SKM-1 treated with dmso at 0.1 percent for 144 hours (cell line): ENCODE measurements around the gene ANKRD36B.
"Not testable (repeated sequence)": the region's sequence is repeated elsewhere in the genome, so short reads cannot be mapped to it uniquely, and the experiment has no call there.

Experiments
- DNase-seq: peaks from one replicate; lab custom pipeline; 2025; ENCODE audit not compliant: unreplicated experiment; lab: John Stamatoyannopoulos, UW

The ANKRD36B gene

DNA sequence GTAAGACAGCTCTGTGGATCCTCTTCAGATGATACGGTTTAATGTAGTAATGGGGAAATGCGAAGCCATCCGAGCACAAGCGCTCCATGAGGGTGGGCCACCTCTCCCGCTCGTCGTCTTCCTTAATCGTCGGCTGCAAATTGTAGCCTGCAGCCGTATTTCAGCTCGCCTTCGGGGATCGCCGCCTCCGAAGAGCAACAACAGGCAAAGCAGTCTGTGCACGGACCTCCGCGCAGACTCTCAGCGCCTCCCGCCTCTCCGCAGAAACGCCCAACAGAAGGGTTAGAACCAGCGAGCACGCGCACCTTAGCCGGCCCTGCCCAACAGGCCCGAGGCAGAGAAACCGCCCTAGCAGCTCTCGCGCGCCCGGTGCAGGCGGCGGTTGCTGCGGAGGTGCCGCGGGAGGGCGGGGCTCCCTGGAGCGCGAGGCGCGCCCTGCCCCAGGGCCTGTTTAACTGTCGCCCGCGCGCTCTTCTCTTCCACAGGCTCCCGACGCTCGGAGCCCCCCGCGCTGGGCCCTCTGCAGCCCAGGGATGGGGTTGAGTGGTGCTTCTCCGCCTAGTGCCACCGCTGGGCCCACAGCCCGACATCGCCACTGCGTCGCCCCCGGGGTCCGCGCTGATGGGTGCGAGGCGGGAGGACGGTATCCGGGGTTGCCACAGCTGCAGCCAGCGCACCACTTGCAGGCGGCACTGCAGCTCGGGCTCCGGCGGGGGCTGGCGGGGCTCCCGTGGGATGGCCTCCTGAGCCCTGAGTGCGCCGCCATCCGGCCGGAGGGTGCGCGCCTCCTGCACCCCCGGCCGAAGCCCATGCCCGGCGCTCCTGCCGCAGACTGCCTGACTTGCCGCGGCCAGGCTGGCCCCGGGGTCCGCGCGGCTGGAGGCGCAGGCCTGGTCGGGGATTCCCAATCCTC is at the start of gene ANKRD36B:
ANKRD36B (minus strand) TSS at position 280 of the 913 bp plus-strand sequence; CDS start at position 88, 192 bp downstream.
- not testable (repeated sequence) for DNase-seq

DNA sequence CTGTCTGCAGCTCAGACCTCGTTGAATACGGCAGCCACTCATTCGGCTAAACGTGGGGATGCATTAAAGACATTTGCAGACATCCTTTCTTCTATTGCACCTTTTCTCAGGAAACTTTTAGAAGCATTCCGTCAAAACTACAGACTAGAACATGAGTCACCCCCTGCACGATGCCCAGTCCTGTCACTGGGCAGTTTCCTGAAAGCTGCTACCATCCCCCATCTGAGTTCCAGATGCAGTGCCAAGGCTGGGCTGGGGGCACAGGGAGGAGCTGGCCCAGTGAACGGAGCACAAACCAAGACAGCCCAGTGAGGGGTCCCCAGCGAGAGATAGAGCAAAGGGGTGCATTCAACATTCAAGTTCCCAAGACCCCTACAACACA is 36.4 kb upstream of the ANKRD36B start:
- not testable (repeated sequence) for DNase-seq

DNA sequence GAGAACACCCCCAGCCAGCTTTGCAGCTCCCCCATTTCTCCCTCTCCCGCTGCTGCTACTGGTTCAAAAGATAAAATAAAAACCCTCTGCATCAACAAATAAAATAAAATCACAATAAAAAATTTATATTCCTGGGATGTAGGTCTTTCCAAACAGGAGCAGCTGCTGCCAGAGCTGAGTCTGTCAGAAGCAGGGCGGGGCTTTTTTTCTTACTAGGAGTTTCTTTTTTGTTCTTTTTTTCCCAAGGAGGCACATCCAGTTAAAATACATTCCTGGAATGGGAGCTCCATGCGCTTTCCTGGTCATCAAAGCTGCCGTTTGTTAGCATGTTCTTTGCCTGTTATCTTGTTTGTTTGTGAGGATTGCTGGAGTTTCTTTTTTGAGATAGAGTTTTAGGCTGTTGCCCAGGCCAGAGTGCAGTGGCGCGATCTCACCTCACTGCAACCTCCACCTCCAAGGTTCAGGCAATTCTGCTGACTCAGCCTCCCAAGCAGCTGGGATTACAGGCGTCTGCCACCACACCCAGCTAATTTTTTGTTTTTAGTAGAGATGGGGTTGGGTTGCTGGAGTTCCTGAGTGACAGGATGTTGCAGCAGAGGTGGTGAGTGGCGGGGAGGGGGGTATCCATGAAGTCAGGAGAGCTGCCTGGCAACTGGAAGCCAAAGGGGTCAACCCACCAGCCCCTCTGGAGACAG is 35.8 kb upstream of the ANKRD36B start:
- DNase-seq = not testable (repeated sequence)

DNA sequence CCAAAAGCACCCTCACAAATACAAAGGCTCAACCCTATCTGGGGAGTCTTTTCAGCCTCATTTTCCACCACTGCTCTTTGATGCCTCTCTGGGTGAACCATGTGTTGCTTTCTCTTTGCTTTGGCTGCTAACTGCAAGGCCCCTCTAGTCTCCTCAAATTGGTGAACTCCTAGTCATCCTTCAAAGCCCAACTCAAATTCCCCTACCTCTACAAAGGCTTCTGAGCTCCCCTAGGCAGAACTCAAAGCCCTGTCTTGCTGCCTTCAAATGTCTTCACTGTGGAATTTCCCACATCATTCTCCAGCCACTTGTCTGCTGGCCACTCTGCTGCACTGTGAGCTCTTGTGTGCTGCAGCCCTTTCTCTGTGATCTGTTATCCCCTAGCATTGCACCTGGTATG is 33.3 kb upstream of the ANKRD36B start:
- DNase-seq = not testable (repeated sequence)

DNA sequence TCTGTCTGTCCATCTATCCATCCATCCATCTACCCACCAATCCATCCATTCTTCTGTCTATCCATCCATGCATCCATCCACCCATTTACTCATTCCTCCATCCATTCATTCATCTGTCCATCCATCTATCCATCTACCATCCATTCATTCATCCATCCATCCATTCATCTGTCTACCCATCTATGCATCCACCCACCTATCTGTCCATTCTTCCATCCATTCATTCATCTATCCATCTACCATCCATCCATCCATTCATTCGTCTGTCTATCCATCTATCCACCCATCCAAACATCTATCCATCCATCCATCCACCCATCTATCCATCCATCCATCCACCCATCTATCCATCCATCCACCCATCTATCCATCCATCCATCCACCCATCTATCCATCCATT is 30.8 kb upstream of the ANKRD36B start:
- DNase-seq = not testable (repeated sequence)

DNA sequence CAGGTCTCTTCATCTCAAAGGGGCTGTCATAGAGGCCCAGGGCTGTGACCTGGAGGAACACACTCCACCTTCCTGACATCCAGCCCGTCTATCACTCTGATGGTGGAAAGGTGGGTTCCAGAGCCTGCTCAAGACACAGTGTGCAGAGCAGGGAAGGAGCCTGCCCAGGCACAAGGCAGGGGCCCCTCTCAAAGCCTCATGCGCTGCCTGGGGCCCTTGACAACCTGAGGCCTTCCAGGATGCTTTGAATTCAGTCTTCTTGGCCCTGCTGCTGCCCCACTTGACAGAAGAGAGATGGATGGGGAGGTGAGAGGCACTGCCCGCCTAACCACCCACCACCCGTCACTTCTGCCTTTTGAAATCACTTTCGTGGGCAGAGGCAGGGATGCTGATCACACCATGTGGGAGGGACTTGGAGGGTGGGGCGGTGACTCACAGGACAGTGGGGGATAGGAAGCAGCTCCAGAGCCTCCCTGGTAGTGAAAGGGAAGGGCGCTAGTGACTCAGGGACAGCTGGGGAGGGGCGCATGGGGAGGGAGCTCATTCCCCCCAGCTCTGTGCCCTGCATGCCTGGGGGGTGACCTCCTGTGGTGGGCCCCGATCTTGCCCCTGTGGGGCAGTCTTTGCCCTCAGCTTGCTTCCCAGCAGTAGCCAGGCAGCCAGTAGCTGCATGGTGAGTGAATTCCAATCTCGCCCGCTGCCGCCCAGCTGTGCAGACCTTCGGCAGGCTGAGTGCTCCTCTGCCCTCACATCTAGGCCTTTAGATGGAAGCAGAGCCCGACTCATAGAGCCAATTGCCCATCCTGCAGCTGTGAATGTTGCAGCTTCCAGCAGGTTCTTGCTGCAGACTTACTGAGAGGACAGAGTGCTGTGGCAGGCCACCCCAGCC is 29.5 kb upstream of the ANKRD36B start:
- DNase-seq = not testable (repeated sequence)

DNA sequence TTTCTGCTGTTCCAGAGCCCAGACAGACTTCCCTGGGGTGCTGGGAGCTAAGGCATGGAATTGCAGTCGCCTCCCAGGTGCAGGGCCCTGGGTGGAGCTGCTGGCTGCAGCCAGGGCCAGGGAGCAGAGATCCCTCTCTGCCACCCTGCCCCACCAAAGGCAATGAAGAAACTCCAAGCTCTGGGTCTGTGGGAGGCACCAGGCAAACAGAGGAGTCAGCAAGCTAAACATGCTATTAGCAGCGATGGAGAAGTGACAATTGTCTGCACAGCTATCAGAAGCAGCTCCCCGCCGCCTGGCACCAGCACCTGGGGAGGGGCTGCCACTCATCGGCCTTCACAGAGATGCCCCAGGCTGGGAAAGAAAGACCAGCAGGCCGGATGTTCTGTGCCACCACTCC is 28.2 kb upstream of the ANKRD36B start:
- DNase-seq = no peak

DNA sequence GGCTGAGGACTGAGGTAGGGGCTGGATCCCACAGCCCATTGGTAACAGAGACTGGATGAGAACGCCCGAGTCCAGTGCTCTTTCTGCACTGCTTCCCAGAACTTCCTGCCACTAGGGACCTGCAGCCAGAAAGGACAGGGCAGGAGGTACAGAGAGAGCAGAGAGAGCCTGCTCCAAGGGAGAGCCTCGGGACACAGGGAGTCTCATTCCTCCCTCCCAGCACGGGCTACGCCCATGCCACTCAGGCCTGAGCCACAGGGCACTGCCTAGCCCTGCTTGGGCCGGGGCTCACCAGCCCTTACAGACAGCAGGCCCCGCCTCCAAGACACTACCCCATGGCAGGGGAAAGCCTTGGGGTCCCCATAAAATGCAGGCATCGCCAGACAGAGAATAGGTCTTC is 26.1 kb upstream of the ANKRD36B start:
- DNase-seq = not testable (repeated sequence)

DNA sequence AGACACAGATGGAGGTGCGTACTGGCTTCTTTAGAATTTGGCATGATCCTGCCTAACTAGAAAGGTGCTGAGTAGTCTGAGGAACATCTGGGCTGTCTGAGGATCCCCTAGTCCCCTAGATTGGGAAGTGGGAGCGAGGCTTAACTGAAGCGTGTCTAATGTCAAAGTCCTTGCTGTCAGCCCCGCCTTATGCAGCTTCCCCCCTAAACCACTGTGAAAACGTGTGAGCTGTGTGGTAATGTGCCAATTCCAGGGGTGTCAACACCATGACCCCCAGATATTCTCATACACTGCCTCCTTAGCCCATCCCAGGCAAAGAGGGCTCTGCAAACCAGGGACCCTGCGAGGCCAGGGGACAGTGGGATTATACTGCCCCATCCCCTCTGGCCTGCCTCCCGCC is 22.2 kb upstream of the ANKRD36B start:
- not testable (repeated sequence) for DNase-seq

DNA sequence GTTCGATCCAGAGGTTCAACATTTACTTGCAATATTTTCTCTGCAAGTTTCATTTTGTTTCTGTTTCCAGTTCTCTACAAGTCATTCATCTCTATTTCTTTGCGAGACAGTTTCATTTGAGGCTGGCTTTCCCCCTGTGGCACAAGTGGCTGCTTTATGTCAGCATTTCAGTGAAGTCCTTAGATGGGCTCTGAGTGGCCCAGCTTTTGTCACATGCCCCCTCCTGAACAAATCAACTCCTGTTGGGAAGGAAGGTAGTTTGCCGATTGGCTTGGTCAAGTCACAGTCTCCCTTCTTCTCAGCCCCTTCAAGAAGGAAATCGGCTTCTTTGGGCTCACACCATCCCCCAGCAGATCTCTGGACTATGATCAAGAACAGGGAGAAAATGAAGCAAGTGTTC is 19.1 kb upstream of the ANKRD36B start:
- DNase-seq = not testable (repeated sequence)

DNA sequence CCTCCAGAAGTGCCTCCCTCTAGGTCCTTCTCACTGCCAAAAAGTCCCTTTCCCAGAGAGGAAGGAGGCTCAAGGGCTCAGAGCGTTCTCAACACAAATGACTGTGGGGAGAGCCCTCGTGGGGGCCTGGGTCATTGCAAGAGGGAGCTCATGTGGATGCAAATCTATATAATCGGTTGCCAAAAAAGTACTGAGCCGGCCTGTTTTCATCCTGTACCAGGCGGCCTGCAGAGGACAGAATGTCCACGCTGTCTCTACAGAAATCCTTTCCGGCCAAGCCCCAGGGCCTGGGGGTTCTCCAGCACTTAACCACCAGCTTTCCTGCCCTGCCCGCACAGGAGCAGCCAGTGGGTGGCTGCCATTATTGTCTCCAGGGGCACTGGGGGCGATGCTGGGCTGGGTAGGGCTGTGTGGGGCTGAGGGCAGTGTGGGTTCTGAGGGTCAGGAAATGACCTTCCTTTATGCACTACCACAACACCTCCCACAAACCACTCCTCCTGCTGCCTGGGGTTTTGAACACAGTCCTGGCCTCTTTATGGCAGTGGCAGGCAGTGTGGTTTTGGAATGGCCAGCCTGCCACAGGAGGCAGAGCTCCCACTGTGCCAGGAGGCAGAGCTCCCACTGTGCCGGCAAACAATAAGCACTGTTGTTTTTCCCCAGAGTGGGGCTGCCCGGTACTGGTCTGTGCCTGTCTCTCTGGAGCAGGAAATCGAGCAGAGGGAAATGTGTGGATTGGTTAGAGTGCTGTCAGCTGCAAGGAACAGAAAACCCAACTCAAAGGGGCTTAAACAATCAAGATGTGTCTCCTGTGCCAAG is 16.1 kb upstream of the ANKRD36B start:
- DNase-seq = not testable (repeated sequence)

DNA sequence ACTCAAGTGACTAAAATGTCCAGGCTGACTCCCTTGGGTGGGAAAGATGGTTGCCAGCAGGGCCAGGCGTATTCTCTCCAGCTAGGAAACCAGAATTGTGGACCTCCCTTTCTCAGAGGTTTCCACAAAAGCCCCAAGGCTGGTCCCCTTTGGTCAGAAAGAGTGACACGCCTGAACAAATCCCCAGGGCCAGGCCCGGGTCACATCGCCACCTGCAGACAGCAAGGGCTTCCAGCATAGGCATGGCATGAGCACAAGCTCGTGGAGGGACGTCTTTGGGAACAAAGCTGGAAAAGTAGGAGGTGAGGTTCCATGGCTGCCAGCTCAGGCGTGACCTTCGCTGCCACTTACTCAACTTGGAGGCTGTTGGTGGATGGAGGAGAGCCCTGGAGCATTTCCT is 15.4 kb upstream of the ANKRD36B start:
- DNase-seq = not testable (repeated sequence)

DNA sequence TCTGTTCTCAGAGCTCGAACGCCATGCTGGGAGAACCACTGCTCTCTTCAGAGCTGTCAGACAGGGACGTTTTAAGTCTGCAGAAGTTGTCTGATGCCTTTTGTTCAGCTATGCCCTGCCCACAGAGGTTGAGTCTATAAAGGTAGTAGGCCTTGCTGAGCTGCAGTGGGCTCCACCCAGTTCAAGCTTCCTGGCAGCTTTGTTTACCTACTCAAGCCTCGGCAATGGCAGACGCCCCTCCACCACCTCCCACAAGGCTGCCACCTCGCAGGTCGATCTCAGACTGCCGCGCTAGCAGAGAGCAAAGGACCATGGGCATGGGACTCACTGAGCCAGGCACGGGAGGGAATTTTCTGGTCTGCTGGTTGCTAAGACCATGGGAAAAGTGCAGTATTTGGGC is 11.9 kb upstream of the ANKRD36B start:
- DNase-seq = not testable (repeated sequence)

DNA sequence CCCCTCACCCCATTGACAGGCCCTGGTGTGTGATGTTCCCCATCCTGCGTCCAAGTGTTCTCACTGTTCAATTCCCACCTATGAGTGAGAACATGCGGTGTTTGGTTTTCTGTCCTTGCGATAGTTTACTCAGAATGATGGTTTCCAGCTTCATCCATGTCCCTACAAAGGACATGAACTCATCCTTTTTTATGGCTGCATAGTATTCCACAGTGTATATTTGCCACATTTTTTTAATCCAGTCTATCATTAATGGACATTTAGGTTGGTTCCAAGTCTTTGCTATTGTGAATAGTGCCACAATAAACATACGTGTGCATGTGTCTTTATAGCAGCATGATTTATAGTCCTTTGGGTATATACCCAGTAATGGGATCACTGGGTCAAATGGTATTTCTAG is 6.5 kb upstream of the ANKRD36B start:
- not testable (repeated sequence) for DNase-seq

DNA sequence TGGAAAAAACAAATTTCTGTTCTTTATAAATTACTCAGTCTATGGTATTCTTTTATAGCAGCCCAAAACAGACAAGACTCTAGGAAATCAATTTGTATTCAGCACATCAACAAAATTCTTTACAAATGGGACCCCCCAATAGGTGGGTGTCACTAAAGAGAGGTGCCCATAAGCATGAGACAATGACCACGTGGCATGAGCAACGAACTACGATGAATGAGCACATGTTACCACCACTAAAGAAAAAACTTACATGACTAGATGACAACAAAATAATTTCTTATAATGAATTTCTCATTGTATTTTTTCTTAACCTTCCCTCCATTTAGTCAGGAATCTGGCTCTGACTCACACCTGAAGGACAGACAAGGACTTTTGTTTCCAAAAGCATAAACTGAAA is 3.8 kb upstream of the ANKRD36B start:
- not testable (repeated sequence) for DNase-seq

DNA sequence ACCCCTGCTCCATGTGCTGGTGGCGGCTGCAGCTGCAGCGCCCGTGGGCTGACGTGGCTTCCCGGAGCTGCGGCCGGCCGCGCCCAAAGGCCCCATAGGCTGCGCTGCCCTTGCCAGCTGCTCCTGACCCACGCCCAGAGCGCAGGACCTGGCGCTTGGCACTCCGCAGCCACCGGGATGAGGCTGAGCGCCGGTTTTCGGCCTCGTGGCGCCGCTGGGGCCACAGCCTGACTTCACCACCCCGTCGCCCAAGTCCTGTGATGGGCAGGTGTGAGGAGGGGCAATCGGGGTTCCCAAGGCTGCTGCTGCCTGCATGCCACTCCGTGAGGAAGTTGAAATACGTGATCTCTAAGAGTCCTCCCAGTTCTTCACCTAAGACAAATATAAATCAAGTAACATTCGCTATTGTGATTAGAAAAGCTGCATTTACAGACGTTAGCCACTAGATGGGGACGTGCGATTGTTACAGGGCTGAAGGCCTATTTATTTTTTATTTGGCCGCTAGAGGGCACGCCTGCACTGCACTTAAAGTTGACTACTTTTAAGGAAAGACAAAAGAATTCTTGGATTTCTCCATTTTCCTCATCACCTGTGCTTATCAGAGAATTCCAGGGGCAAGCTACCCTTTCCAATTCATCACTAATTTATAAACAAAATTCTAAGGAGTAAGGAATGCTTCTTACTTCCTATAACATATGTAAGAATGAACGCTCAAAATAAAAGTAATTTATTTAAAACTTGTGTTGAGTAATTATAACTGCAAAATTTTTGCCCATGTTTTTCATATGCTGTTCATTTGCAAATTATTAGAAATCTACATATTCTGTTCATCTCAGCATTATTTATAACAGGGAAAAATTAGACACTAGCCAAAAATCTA is 1.1 kb upstream of the ANKRD36B start:
- DNase-seq = not testable (repeated sequence)

DNA sequence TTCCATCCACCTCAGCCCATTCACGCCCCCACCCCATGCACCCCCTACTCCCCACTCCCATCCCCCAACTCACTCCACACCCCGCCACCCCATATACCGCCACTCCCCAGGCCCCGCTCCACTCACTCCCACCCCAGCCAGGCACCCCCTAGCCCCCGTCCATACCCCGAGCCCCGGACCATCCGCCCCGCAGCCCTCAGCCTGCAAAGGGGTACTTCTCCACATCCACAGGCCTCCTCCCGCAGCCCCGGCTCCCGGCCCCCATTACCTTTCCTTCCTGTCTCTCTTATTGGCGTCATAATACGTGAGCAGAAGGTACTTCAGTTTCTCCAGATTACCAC is 450 bp downstream of the ANKRD36B start:
- not testable (repeated sequence) for DNase-seq

DNA sequence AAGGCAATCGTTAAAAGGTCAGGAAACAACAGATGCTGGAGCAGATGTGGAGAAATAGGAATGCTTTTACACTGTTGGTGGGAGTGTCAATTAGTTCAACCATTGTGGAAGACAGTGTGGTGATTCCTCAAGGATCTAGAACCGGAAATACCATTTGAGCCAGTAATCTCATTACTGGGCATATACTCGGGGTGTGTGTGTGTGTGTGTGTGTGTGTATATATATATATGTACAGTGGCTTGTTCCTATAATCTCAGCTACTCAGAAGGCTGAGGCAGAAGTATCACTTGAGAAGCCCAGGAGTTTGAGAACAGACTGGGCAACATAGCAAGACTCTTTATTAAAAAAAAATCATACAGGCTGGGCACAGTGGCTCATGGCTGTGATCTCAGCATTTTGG is 24.0 kb downstream of the ANKRD36B start:
- DNase-seq = not testable (repeated sequence)

DNA sequence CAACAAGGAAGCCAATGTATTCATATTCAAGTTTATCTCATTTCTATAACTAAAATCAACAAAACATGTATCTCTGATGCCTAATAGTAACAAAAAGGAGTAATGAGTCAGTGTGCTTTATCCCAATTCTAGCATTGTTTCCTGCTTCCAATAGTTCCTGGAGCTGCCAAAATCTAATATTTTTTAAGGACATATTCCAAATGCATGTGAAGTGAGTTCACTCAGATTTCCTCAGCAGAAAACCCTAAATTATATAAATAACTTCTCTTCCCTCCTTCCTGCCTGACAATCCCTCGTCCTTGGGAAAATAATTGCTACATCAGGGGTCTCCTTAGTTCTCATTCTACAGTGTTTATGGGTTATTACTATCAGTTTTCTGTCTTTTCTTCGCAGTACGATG is 37.3 kb downstream of the ANKRD36B start:
- not testable (repeated sequence) for DNase-seq
